ENCODE results near the gene RBKS. TPM values are rescaled to one million over a fixed set of nuclear protein-coding genes. Genes with fewer than 3 reads are reported as not detected.

Gene RBKS
- total RNA-seq, 3 donors from 2014 or later: 1.1 to 5.1 (median 2.9) TPM

GRCh38 chr2:27860111-27860510 is 30.1 kb downstream of the RBKS start:
- intact Hi-C loops (cut with DNase I; ENCODE audit: low total_unique reads): no loop called here
- H3K27ac ChIP-seq: no peak overlapping the region
- no peak for DNase-seq (ENCODE audit: low spot score in 2 of 2)
- no peaks in the 10 kb centered on the region for H3K4me1 ChIP-seq
- no peaks in the 10 kb centered on the region for H3K36me3 ChIP-seq
- no peak overlapping the region for H3K4me3 ChIP-seq
- H3K9me3 ChIP-seq: no peaks in the 10 kb centered on the region
- TF ChIP-seq, protein P1, sequence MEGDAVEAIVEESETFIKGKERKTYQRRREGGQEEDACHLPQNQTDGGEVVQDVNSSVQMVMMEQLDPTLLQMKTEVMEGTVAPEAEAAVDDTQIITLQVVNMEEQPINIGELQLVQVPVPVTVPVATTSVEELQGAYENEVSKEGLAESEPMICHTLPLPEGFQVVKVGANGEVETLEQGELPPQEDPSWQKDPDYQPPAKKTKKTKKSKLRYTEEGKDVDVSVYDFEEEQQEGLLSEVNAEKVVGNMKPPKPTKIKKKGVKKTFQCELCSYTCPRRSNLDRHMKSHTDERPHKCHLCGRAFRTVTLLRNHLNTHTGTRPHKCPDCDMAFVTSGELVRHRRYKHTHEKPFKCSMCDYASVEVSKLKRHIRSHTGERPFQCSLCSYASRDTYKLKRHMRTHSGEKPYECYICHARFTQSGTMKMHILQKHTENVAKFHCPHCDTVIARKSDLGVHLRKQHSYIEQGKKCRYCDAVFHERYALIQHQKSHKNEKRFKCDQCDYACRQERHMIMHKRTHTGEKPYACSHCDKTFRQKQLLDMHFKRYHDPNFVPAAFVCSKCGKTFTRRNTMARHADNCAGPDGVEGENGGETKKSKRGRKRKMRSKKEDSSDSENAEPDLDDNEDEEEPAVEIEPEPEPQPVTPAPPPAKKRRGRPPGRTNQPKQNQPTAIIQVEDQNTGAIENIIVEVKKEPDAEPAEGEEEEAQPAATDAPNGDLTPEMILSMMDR (IDR thresholded peaks at IDR 0.05): no peak
- no peak for TF ChIP-seq POLR2A (IDR thresholded peaks at IDR 0.05)
- TF ChIP-seq POLR2AphosphoS5 (IDR thresholded peaks at IDR 0.05): no peak
- H3K27me3 ChIP-seq: no peaks in the 10 kb centered on the region

- intact Hi-C loops (cut with DNase I; ENCODE audit: low total_unique reads): no loop called here
- H3K36me3 ChIP-seq: no peaks in the 10 kb centered on the region
- H3K27me3 ChIP-seq: no peaks in the 10 kb centered on the region
- DNase-seq (ENCODE audit: low spot score in 2 of 2): no peak
- H3K27ac ChIP-seq: no peak overlapping the region
- H3K4me3 ChIP-seq: no peak overlapping the region
- TF ChIP-seq, protein P1 (IDR thresholded peaks at IDR 0.05): no peak
- TF ChIP-seq POLR2AphosphoS5 (IDR thresholded peaks at IDR 0.05): no peak
- TF ChIP-seq POLR2A (IDR thresholded peaks at IDR 0.05): no peak
- H3K9me3 ChIP-seq: no peaks in the 10 kb centered on the region
- H3K4me1 ChIP-seq: no peaks in the 10 kb centered on the region
Measured at GRCh38 chr2:27857417-27858172, 32.6 kb downstream of the RBKS start.

- no peak for DNase-seq (ENCODE audit: low spot score in 2 of 2)
- Histone ChIP-seq H3K4me1 (no peaks in the 10 kb centered on the region), H3K9me3 (no peaks in the 10 kb centered on the region), H3K4me3 (no peak overlapping the region), H3K27me3 (no peaks in the 10 kb centered on the region), H3K27ac (no peak overlapping the region), H3K36me3 (no peaks in the 10 kb centered on the region)
- intact Hi-C loops (cut with DNase I; ENCODE audit: low total_unique reads): no loop called here
- TF ChIP-seq, protein P1 (IDR thresholded peaks at IDR 0.05): no peak
- TF ChIP-seq POLR2A (IDR thresholded peaks at IDR 0.05) (no peak), POLR2AphosphoS5 (IDR thresholded peaks at IDR 0.05) (no peak)
Measured at GRCh38 chr2:27856956-27857355, 33.2 kb downstream of the RBKS start.

DNA sequence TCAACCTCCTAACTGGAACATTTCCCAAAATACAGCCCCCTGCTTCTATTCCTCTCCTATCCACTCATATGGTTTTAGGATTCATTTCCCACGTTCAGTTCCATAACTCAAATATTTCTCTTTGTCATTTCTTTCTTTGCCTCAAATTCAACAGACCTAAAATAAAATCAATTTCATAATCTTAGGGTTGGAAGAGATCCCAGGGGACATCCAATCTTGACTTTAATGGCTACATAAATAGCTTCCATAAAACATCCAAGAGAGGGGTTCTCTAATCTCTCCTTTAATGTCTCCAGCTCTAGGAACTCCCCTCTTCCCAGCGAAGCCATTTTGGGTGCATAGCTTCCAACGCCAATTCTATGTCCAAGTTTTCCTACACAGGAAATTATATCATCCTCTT is 33.8 kb downstream of the RBKS start:
- H3K27me3 ChIP-seq: no peaks in the 10 kb centered on the region
- H3K4me1 ChIP-seq: no peaks in the 10 kb centered on the region
- no peaks in the 10 kb centered on the region for H3K9me3 ChIP-seq
- intact Hi-C loops (cut with DNase I; ENCODE audit: low total_unique reads): no loop called here
- DNase-seq (ENCODE audit: low spot score in 2 of 2): no peak
- H3K4me3 ChIP-seq: no peak overlapping the region
- no peaks in the 10 kb centered on the region for H3K36me3 ChIP-seq
- TF ChIP-seq POLR2A (IDR thresholded peaks at IDR 0.05) (no peak), POLR2AphosphoS5 (IDR thresholded peaks at IDR 0.05) (no peak)
- TF ChIP-seq, protein P1 (IDR thresholded peaks at IDR 0.05): no peak
- H3K27ac ChIP-seq: no peak overlapping the region

DNA sequence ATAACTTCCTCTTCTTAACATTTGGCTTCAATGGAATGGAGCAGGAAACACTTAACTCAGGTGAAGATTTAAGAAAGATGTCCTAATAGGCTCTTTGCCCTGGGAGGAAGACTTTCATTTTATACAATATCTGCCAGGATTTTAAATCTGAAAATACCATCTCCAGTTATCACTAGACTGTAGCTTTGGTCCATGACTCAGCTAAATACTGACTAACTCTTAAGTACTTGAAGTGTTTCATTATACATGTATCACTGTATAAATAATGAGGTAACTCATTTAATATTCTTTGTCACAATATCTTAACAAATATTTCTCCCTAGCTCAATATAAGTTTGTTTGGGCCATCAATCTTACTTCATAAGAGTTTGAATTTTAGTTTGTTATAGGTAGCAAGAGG is 34.7 kb downstream of the RBKS start:
- Histone ChIP-seq H3K27me3 (no peaks in the 10 kb centered on the region), H3K27ac (no peak overlapping the region)
- TF ChIP-seq POLR2A (IDR thresholded peaks at IDR 0.05) (no peak), POLR2AphosphoS5 (IDR thresholded peaks at IDR 0.05) (no peak)
- TF ChIP-seq, protein P1 (IDR thresholded peaks at IDR 0.05): no peak

More for the DNA sequence above, 34.7 kb downstream of the RBKS start:
- H3K9me3 ChIP-seq: no peaks in the 10 kb centered on the region
- H3K36me3 ChIP-seq: no peaks in the 10 kb centered on the region
- no peak for DNase-seq (ENCODE audit: low spot score in 2 of 2)
- H3K4me1 ChIP-seq: no peaks in the 10 kb centered on the region
- H3K4me3 ChIP-seq: no peak overlapping the region
- intact Hi-C loops (cut with DNase I; ENCODE audit: low total_unique reads): no loop called here

Data from breast epithelium (tissue), 4 donors.